DMS53 treated with DMSO at 0.1 percent for 48 hours (cell line): ENCODE data around the gene KATNIP.

Experiments
- DNase-seq: peaks from one replicate; lab custom pipeline; 2025; ENCODE audit not compliant: unreplicated experiment; lab: John Stamatoyannopoulos, UW

Gene KATNIP

GRCh38 chr16:27549746-27550581 lies at the start of gene KATNIP, which contains the start of gene GTF3C1:
TSS of gene KATNIP (plus strand) at chr16:27550144. CDS start at chr16:27550171, 27 bp downstream.
TSS of gene GTF3C1 (minus strand) at chr16:27549913. CDS start at chr16:27549890, 23 bp downstream.
- DNase-seq = peak; percentile 83

GRCh38 chr16:27500801-27501200 lies 49.1 kb upstream of the KATNIP start:
- DNase-seq = no peak

GRCh38 chr16:27503662-27504061 lies 46.3 kb upstream of the KATNIP start:
- DNase-seq = no peak

- no peak for DNase-seq
These were observed 44.4 kb upstream of the KATNIP start for GRCh38 chr16:27505297-27506236.

GRCh38 chr16:27506771-27507170 lies 43.2 kb upstream of the KATNIP start:
- DNase-seq = no peak

GRCh38 chr16:27508476-27508875 lies 41.5 kb upstream of the KATNIP start:
- no peak for DNase-seq

GRCh38 chr16:27511657-27512448 lies 38.1 kb upstream of the KATNIP start:
- no peak for DNase-seq

GRCh38 chr16:27514806-27515205 lies 35.1 kb upstream of the KATNIP start:
- no peak for DNase-seq

- DNase-seq = no peak
These were observed 34.0 kb upstream of the KATNIP start for GRCh38 chr16:27515874-27516353.

- no peak for DNase-seq
These were observed 33.6 kb upstream of the KATNIP start for GRCh38 chr16:27516365-27516764.

GRCh38 chr16:27517664-27518063 lies 32.3 kb upstream of the KATNIP start:
- DNase-seq = no peak

GRCh38 chr16:27518226-27518625 lies 31.7 kb upstream of the KATNIP start:
- DNase-seq = no peak

GRCh38 chr16:27520982-27521673 lies 28.8 kb upstream of the KATNIP start:
- no peak for DNase-seq

GRCh38 chr16:27522173-27522707 lies 27.7 kb upstream of the KATNIP start:
- no peak for DNase-seq

GRCh38 chr16:27526180-27526579 lies 23.8 kb upstream of the KATNIP start:
- DNase-seq = no peak

GRCh38 chr16:27528294-27528693 lies 21.6 kb upstream of the KATNIP start:
- DNase-seq = no peak

GRCh38 chr16:27529962-27530361 lies 20.0 kb upstream of the KATNIP start:
- no peak for DNase-seq

- no peak for DNase-seq
These were observed 18.8 kb upstream of the KATNIP start for GRCh38 chr16:27531186-27531585.

- DNase-seq = no peak
These were observed 17.8 kb upstream of the KATNIP start for GRCh38 chr16:27531826-27532800.
